ENCODE data around the gene MCOLN1. TPM values are rescaled to one million over a fixed set of nuclear protein-coding genes. Genes with fewer than 3 reads are reported as not detected.

The MCOLN1 gene
- total RNA-seq, 1 donor from 2014 or later = 6.6 TPM

DNA sequence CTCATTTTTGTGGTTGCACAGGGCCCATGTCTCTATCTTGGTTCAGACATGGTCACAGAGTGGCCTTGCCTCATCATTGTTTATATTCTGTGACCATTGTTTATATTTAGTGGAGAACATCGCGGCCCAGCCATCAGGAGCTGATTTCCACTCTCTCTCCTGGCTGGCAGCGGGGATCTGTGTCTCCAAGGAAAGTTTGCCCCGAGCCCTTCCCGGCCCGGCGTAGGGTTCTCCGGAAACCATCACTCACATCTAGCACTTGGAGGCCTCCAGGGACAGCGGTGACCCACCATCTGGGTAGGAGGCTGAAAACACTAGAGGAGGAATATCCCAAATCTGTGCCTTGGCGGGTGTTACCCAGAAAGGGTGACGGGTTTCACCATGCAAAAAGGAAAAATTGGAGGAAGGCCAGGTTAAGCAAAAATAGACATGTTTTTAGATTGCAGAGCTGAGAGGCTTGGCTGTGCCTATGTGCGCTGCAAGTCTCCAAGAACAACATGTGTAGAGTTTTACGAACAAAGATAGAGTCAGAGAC, 7.2 kb upstream of the MCOLN1 start:
- Histone ChIP-seq H3K4me2 (peak overlapping the region; percentile 62), H4K20me1 (ENCODE audit: low read depth) (no peaks in the 10 kb centered on the region), H3K27me3 (no peaks in the 10 kb centered on the region), H3K9ac (no peak overlapping the region), H3K9me3 (ENCODE audit: low read depth) (no peaks in the 10 kb centered on the region), H3K4me1 (peaks cover 4% of the 10 kb centered on the region), H3K4me3 (peak overlapping the region; percentile 19), H3F3A (ENCODE audit: low read depth) (peaks cover 12% of the 10 kb centered on the region), H3K36me3 (no peaks in the 10 kb centered on the region), H2AFZ (replicated peaks) (peak overlapping the region; percentile 48), H3K79me2 (ENCODE audit: low read depth) (peaks cover 21% of the 10 kb centered on the region), H3K27ac (no peak overlapping the region)
- H3K4me1 Mint-ChIP-seq = peaks cover 17% of the 10 kb centered on the region
- peak overlapping the region; percentile 98 for H3K27ac Mint-ChIP-seq
- peaks cover 4% of the 10 kb centered on the region for H3K36me3 Mint-ChIP-seq
- peaks cover 8% of the 10 kb centered on the region for H3K27me3 Mint-ChIP-seq (ENCODE audit: insufficient read depth, low read depth)
- no peak for DNase-seq (ENCODE audit: low spot score)
- TF ChIP-seq, protein P1, sequence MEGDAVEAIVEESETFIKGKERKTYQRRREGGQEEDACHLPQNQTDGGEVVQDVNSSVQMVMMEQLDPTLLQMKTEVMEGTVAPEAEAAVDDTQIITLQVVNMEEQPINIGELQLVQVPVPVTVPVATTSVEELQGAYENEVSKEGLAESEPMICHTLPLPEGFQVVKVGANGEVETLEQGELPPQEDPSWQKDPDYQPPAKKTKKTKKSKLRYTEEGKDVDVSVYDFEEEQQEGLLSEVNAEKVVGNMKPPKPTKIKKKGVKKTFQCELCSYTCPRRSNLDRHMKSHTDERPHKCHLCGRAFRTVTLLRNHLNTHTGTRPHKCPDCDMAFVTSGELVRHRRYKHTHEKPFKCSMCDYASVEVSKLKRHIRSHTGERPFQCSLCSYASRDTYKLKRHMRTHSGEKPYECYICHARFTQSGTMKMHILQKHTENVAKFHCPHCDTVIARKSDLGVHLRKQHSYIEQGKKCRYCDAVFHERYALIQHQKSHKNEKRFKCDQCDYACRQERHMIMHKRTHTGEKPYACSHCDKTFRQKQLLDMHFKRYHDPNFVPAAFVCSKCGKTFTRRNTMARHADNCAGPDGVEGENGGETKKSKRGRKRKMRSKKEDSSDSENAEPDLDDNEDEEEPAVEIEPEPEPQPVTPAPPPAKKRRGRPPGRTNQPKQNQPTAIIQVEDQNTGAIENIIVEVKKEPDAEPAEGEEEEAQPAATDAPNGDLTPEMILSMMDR (IDR thresholded peaks at IDR 0.05) = no peak
- TF ChIP-seq EZH2 (IDR thresholded peaks at IDR 0.05) (no peak), EZH2phosphoT487 (IDR thresholded peaks at IDR 0.05) (no peak)
- H3K9me3 Mint-ChIP-seq = no peaks in the 10 kb centered on the region
- peak overlapping the region; percentile 87 for H3K4me3 Mint-ChIP-seq

DNA sequence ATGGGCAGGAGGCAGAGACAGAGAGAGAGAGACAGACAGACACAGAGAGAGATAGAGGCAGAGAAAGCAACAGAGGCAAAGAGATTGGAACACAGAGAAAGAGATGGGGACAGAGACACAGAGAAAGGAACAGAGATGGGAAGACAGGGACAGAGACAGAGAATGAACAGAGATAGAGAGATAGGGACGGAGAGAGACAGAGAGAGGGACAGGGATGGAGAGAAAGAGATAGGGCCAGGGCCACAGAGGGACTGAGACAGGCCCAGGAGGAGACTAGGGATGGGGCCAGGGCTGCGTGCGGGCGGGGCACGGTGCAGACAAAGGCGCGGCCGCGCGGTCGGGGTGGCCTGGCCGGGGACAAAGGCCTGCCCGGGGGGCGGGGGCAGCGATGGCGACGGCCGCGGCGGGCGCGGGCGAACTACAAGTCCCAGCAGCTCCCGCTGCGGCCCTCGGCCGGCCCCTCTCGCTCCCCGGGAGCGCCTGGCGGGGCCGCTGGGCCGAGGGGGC, 6.7 kb upstream of the MCOLN1 start, which contains the start of gene ZNF358:
Gene ZNF358, plus strand, starts transcription at position 459 of the 507 bp plus-strand sequence. CDS start 3,140 bp downstream, outside the sequence.
- no peak within 1 kb of the TSS for H3K27ac ChIP-seq
- H3K4me3 ChIP-seq = peak within 1 kb of the TSS; percentile 57
- H3F3A ChIP-seq (ENCODE audit: low read depth) = peaks cover 12% of the 10 kb centered on the region
- peak; percentile 96 for DNase-seq (ENCODE audit: low spot score)
- no peaks in the 10 kb centered on the region for H3K9me3 ChIP-seq (ENCODE audit: low read depth)
- peaks cover 21% of the 10 kb centered on the region for H3K79me2 ChIP-seq (ENCODE audit: low read depth)
- no peaks in the 10 kb centered on the region for H3K36me3 ChIP-seq
- Mint-ChIP-seq H3K4me3 (peak within 1 kb of the TSS; percentile 92), H3K27ac (peak within 1 kb of the TSS; percentile 98), H3K4me1 (peaks cover 17% of the 10 kb centered on the region), H3K27me3 (ENCODE audit: insufficient read depth, low read depth) (peaks cover 6% of the 10 kb centered on the region), H3K36me3 (peaks cover 4% of the 10 kb centered on the region), H3K9me3 (no peaks in the 10 kb centered on the region)
- H3K4me2 ChIP-seq = peak within 1 kb of the TSS; percentile 89
- peak within 1 kb of the TSS; percentile 48 for H2AFZ ChIP-seq (replicated peaks)
- no peaks in the 10 kb centered on the region for H3K27me3 ChIP-seq
- TF ChIP-seq EZH2 (IDR thresholded peaks at IDR 0.05) (no peak), EZH2phosphoT487 (IDR thresholded peaks at IDR 0.05) (no peak)
- TF ChIP-seq, protein P1 (IDR thresholded peaks at IDR 0.05) = no peak
- H4K20me1 ChIP-seq (ENCODE audit: low read depth) = no peaks in the 10 kb centered on the region
- H3K4me1 ChIP-seq = peaks cover 4% of the 10 kb centered on the region
- peak within 1 kb of the TSS; percentile 80 for H3K9ac ChIP-seq

DNA sequence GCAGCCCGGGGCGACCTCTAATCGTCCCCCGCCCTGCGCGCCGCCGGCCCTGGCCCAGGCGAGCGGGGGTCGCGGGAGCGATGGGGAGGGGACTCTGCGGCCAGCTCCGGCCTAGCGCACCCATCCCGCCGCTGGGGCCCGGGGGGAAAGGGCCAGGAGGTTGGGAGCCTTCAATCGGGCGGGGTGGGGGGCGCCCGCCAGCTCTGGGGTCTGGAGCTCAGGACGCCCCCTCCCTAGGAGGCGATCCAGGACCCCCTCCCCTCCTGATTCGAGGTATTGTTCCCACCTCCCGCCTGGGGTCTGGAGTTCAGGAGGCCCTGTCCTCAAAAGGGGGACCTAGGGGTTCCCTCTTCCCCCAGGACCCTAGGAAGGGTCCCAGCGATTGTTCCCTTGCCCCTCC, 6.1 kb upstream of the MCOLN1 start:
- Mint-ChIP-seq H3K27me3 (ENCODE audit: insufficient read depth, low read depth) (peaks cover 10% of the 10 kb centered on the region), H3K4me3 (peak overlapping the region; percentile 92), H3K4me1 (peaks cover 22% of the 10 kb centered on the region), H3K9me3 (no peaks in the 10 kb centered on the region), H3K27ac (peak overlapping the region; percentile 96), H3K36me3 (peaks cover 6% of the 10 kb centered on the region)
- peak; percentile 12 for DNase-seq (ENCODE audit: low spot score)
- Histone ChIP-seq H3K36me3 (no peaks in the 10 kb centered on the region), H3F3A (ENCODE audit: low read depth) (peaks cover 18% of the 10 kb centered on the region), H3K9ac (peak overlapping the region; percentile 80), H3K4me3 (peak overlapping the region; percentile 57), H3K4me1 (peaks cover 4% of the 10 kb centered on the region), H3K79me2 (ENCODE audit: low read depth) (peaks cover 21% of the 10 kb centered on the region), H3K4me2 (peak overlapping the region; percentile 89), H3K27me3 (no peaks in the 10 kb centered on the region), H2AFZ (replicated peaks) (no peak overlapping the region), H3K9me3 (ENCODE audit: low read depth) (no peaks in the 10 kb centered on the region), H3K27ac (no peak overlapping the region), H4K20me1 (ENCODE audit: low read depth) (no peaks in the 10 kb centered on the region)
- TF ChIP-seq, protein P1 (IDR thresholded peaks at IDR 0.05) = no peak
- TF ChIP-seq EZH2 (IDR thresholded peaks at IDR 0.05) (no peak), EZH2phosphoT487 (IDR thresholded peaks at IDR 0.05) (no peak)
